Measurements from ENCODE around the gene CGNL1. TPM values are rescaled to one million over a fixed set of nuclear protein-coding genes. Genes with fewer than 3 reads are reported as not detected.

The CGNL1 gene
- polyA plus RNA-seq, 2 of the 4 experiments (the other 2 are of a cell fraction): 1.4 to 1.8 TPM

DNA sequence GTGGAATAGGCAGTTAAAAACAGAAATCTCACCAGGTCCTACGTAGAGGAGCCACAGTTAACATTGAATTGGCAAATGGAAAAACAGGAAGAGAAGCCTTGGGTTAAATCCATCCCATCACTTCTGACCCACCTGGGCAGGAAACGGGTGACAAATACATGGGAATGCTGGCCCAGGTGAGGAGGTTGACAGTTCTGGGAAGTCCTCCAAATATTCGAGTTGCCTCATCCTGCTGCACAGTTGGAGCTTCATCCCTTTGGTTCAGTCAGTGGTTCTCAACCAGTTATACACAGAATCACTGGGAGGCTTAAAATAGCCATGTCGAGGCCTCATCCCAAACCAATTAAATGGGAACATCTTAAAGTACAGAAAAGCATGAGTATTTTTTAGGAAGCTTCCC, 220.7 kb downstream of the CGNL1 start:
- no peak for TF ChIP-seq RAD21 (conservative IDR thresholded peaks at IDR 0.05 in 1 of 2, IDR thresholded peaks at IDR 0.05 in 1 of 2)
- no peak for TF ChIP-seq FOSB (CRISPR knock-in tag; IDR thresholded peaks at IDR 0.05)
- no peak for TF ChIP-seq NFE2L2 (conservative IDR thresholded peaks at IDR 0.05; ENCODE audit: low read length)
- TF ChIP-seq HDAC2 (IDR thresholded peaks at IDR 0.05): no peak
- TF ChIP-seq, protein P1, sequence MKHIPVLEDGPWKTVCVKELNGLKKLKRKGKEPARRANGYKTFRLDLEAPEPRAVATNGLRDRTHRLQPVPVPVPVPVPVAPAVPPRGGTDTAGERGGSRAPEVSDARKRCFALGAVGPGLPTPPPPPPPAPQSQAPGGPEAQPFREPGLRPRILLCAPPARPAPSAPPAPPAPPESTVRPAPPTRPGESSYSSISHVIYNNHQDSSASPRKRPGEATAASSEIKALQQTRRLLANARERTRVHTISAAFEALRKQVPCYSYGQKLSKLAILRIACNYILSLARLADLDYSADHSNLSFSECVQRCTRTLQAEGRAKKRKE (CRISPR knock-in tag; IDR thresholded peaks at IDR 0.05; ENCODE audit: low read depth): no peak
- TF ChIP-seq PHF8 (IDR thresholded peaks at IDR 0.05; ENCODE audit: borderline replicate concordance, low read depth): no peak
- TF ChIP-seq HOXA7 (CRISPR knock-in tag; IDR thresholded peaks at IDR 0.05): no peak
- no peak for TF ChIP-seq ZC3H11A (IDR thresholded peaks at IDR 0.05)
- TF ChIP-seq NR3C1 (IDR thresholded peaks at IDR 0.05): no peak
- TF ChIP-seq RNF2 (IDR thresholded peaks at IDR 0.05; ENCODE audit: borderline replicate concordance, low read depth): no peak
- TF ChIP-seq, protein P2, sequence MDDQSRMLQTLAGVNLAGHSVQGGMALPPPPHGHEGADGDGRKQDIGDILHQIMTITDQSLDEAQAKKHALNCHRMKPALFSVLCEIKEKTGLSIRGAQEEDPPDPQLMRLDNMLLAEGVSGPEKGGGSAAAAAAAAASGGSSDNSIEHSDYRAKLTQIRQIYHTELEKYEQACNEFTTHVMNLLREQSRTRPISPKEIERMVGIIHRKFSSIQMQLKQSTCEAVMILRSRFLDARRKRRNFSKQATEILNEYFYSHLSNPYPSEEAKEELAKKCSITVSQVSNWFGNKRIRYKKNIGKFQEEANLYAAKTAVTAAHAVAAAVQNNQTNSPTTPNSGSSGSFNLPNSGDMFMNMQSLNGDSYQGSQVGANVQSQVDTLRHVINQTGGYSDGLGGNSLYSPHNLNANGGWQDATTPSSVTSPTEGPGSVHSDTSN (IDR thresholded peaks at IDR 0.05): no peak
- no peak for TF ChIP-seq EHMT2 (IDR thresholded peaks at IDR 0.05; ENCODE audit: low read depth)
- no peak for TF ChIP-seq ESRRA (IDR thresholded peaks at IDR 0.05; ENCODE audit: borderline replicate concordance, low read length)
- no peak for TF ChIP-seq HOXB5 (CRISPR knock-in tag; IDR thresholded peaks at IDR 0.05)
- TF ChIP-seq NPAS2 (CRISPR knock-in tag; IDR thresholded peaks at IDR 0.05; ENCODE audit: borderline replicate concordance): no peak
- Histone ChIP-seq H3K4me2 (no peak overlapping the region), H3K9me3 (no peaks in the 10 kb centered on the region), H3K27ac (no peak overlapping the region), H3K4me1 (peaks cover 5% of the 10 kb centered on the region; the same call in 1 of the 3 replicates), H3K4me3 (no peak overlapping the region)
- DNase-seq (ENCODE audit: low read depth in 1 of 2, low spot score in 1 of 2) (no peak), ATAC-seq (no peak), FAIRE-seq (no peak)
- 46% methylated on average over 4 of the region's 4 CpGs for WGBS (ENCODE audit: missing lambda C conversion rate)
- POLR2A ChIA-PET: no interaction called here
- CTCF ChIA-PET: interaction anchor here (1.5 to 3.8 kb wide), 4 partner anchors 8 to 37 kb away, joined by 3 to 14 read pairs (median 8); no protein-coding TSS in a partner anchor

DNA sequence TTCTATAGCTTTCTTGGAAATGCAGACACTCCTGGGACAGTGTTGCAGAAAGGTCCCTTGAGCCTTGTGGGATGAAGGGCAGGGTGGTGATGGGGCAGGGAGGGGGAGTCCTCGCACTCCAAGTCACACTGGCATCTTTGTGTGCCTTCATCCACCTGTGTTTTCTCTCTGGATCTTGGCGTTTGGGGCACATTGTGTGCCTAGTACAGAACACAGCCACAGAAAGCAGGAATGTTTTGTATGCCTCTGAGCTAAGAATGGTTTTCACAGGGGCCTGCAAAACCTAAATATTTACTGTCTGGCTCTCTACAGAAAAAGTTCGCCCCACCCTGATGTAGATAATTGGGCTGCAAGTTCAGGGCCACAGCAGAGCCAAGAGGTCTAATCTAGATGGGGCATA, 221.1 kb downstream of the CGNL1 start:
- DNase-seq (ENCODE audit: low read depth in 1 of 2, low spot score in 1 of 2) (no peak), ATAC-seq (no peak), FAIRE-seq (no peak)
- WGBS (ENCODE audit: missing lambda C conversion rate): 22% methylated on average over 3 of the region's 3 CpGs
- no peaks in the 10 kb centered on the region for H3K9me3 ChIP-seq
- ChIA-PET POLR2A (no interaction called here), CTCF (interaction anchor here (0.9 to 3.8 kb wide), 6 partner anchors 8 to 112 kb away, joined by 3 to 14 read pairs (median 5); no protein-coding TSS in a partner anchor)
- TF ChIP-seq CEBPB (IDR thresholded peaks at IDR 0.05) (no peak), BHLHE40 (IDR thresholded peaks at IDR 0.05; ENCODE audit: low read depth, low read length) (no peak), RCOR1 (IDR thresholded peaks at IDR 0.05; ENCODE audit: low read depth, low read length) (no peak), KDM1A (IDR thresholded peaks at IDR 0.05; ENCODE audit: low read depth) (no peak), RNF2 (IDR thresholded peaks at IDR 0.05; ENCODE audit: borderline replicate concordance, low read depth) (no peak), FOXS1 (CRISPR knock-in tag; IDR thresholded peaks at IDR 0.05) (no peak), EP300 (IDR thresholded peaks at IDR 0.05) (no peak), ZC3H11A (IDR thresholded peaks at IDR 0.05) (no peak), POLR2A (IDR thresholded peaks at IDR 0.05; ENCODE audit: low read length) (no peak), ZSCAN20 (CRISPR knock-in tag; IDR thresholded peaks at IDR 0.05) (no peak), ZFP36 (IDR thresholded peaks at IDR 0.05; ENCODE audit: borderline replicate concordance, partially characterized antibody) (no peak)
- TF ChIP-seq, protein P3, sequence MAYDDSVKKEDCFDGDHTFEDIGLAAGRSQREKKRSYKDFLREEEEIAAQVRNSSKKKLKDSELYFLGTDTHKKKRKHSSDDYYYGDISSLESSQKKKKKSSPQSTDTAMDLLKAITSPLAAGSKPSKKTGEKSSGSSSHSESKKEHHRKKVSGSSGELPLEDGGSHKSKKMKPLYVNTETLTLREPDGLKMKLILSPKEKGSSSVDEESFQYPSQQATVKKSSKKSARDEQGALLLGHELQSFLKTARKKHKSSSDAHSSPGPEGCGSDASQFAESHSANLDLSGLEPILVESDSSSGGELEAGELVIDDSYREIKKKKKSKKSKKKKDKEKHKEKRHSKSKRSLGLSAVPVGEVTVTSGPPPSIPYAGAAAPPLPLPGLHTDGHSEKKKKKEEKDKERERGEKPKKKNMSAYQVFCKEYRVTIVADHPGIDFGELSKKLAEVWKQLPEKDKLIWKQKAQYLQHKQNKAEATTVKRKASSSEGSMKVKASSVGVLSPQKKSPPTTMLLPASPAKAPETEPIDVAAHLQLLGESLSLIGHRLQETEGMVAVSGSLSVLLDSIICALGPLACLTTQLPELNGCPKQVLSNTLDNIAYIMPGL (CRISPR knock-in tag; IDR thresholded peaks at IDR 0.05; ENCODE audit: borderline replicate concordance): no peak
- TF ChIP-seq, protein P4, sequence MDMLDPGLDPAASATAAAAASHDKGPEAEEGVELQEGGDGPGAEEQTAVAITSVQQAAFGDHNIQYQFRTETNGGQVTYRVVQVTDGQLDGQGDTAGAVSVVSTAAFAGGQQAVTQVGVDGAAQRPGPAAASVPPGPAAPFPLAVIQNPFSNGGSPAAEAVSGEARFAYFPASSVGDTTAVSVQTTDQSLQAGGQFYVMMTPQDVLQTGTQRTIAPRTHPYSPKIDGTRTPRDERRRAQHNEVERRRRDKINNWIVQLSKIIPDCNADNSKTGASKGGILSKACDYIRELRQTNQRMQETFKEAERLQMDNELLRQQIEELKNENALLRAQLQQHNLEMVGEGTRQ (IDR thresholded peaks at IDR 0.05): no peak
- no peak overlapping the region for H3K4me3 ChIP-seq
- H3K4me2 ChIP-seq: no peak overlapping the region
- H3K27ac ChIP-seq: no peak overlapping the region
- peaks cover 5% of the 10 kb centered on the region; the same call in 1 of the 3 replicates for H3K4me1 ChIP-seq
